ENCODE results near the gene HEBP2.
A peak's percentile ranks its signal among the peaks of the same experiment; 100 is the strongest.

Gene HEBP2

GRCh38 chr6:138397128-138398122 lies 6.6 kb upstream of the HEBP2 start:
- DNase-seq: no peak

- no peak for DNase-seq
Observed at GRCh38 chr6:138400326-138400725, 3.7 kb upstream of the HEBP2 start.

GRCh38 chr6:138401960-138402837 lies 1.8 kb upstream of the HEBP2 start:
- no peak for DNase-seq

GRCh38 chr6:138402838-138403187 lies 1.2 kb upstream of the HEBP2 start:
- no peak for DNase-seq

GRCh38 chr6:138403324-138403800 lies 661 bp upstream of the HEBP2 start:
- DNase-seq: peak; percentile 48

- peak; percentile 47 for DNase-seq
Observed at GRCh38 chr6:138404666-138405337, 779 bp downstream of the HEBP2 start.

- DNase-seq: no peak
Observed at GRCh38 chr6:138405816-138406413, 1.9 kb downstream of the HEBP2 start.

- no peak for DNase-seq
Observed at GRCh38 chr6:138406443-138406842, 2.4 kb downstream of the HEBP2 start.

GRCh38 chr6:138410048-138410735 lies 6.2 kb downstream of the HEBP2 start:
- DNase-seq: no peak

GRCh38 chr6:138410972-138411880 lies 7.2 kb downstream of the HEBP2 start:
- no peak for DNase-seq

- no peak for DNase-seq
Observed at GRCh38 chr6:138415125-138415524, 11.1 kb downstream of the HEBP2 start.

GRCh38 chr6:138416206-138416605 lies 12.2 kb downstream of the HEBP2 start:
- no peak for DNase-seq

GRCh38 chr6:138417493-138418117 lies 13.6 kb downstream of the HEBP2 start:
- no peak for DNase-seq

- DNase-seq: no peak
Observed at GRCh38 chr6:138418118-138418742, 14.2 kb downstream of the HEBP2 start.

GRCh38 chr6:138419766-138420165 lies 15.7 kb downstream of the HEBP2 start:
- DNase-seq: no peak

GRCh38 chr6:138420356-138420755 lies 16.3 kb downstream of the HEBP2 start:
- no peak for DNase-seq

GRCh38 chr6:138421089-138421488 lies 17.1 kb downstream of the HEBP2 start:
- no peak for DNase-seq

GRCh38 chr6:138421608-138422007 lies 17.6 kb downstream of the HEBP2 start:
- no peak for DNase-seq

GRCh38 chr6:138422861-138423260 lies 18.8 kb downstream of the HEBP2 start:
- no peak for DNase-seq
